ENCODE data around the gene FADS1. TPM values are rescaled to one million over a fixed set of nuclear protein-coding genes. Genes with fewer than 3 reads are reported as not detected.

Gene FADS1
- total RNA-seq: 10 to 100 TPM; 84.1 to 92.8 TPM

GRCh38 chr11:61816736-61817455, at the start of gene FADS1:
FADS1 (minus strand) TSS chr11:61817003; CDS start chr11:61816929, 74 bp downstream.
- DNase-seq (peak; percentile 92), ATAC-seq (peak; percentile 74)
- H3K9me3 Mint-ChIP-seq (ENCODE audit: insufficient read depth): no peaks in the 10 kb centered on the region
- H3K27ac Mint-ChIP-seq: peak within 1 kb of the TSS; percentile 97
- H3K27me3 Mint-ChIP-seq (ENCODE audit: low read depth): no peaks in the 10 kb centered on the region
- POLR2A ChIA-PET: interaction anchor here (1.2 to 4.3 kb wide), 4 partner anchors 11 to 29 kb away, joined by 3 to 33 read pairs (median 18); partner anchors contain the start of gene FADS2
- H3K4me3 Mint-ChIP-seq: peak within 1 kb of the TSS; percentile 98
- H3K4me1 Mint-ChIP-seq (ENCODE audit: low read depth): peaks cover 23% of the 10 kb centered on the region
- H3K36me3 Mint-ChIP-seq (ENCODE audit: low read depth): peaks cover 36% of the 10 kb centered on the region
- CTCF ChIA-PET: interaction anchor here (1.0 to 10.2 kb wide), 5 partner anchors 10 to 23 kb away, joined by 3 to 129 read pairs (median 6); partner anchors contain the start of gene FADS2

- Mint-ChIP-seq H3K36me3 (ENCODE audit: low read depth) (peaks cover 23% of the 10 kb centered on the region), H3K27ac (no peak overlapping the region)
These were observed 49.6 kb upstream of the FADS1 start for GRCh38 chr11:61866231-61866957.

GRCh38 chr11:61864814-61865775, 48.3 kb upstream of the FADS1 start:
- Mint-ChIP-seq H3K27me3 (ENCODE audit: low read depth) (no peaks in the 10 kb centered on the region), H3K4me3 (no peak overlapping the region), H3K27ac (peak overlapping the region; percentile 43), H3K4me1 (ENCODE audit: low read depth) (no peaks in the 10 kb centered on the region), H3K36me3 (ENCODE audit: low read depth) (peaks cover 33% of the 10 kb centered on the region), H3K9me3 (ENCODE audit: insufficient read depth) (no peaks in the 10 kb centered on the region)
- ATAC-seq (no peak), DNase-seq (no peak)
- ChIA-PET POLR2A (interaction anchor here (1.5 kb wide), 1 partner anchor 68 kb away, joined by 3 read pairs; no protein-coding TSS in a partner anchor), CTCF (no interaction called here)

More at GRCh38 chr11:61866231-61866957, 49.6 kb upstream of the FADS1 start:
- ATAC-seq (no peak), DNase-seq (no peak)
- ChIA-PET CTCF (no interaction called here), POLR2A (interaction anchor here (1.5 kb wide), 1 partner anchor 69 kb away, joined by 3 read pairs; no protein-coding TSS in a partner anchor)
- Mint-ChIP-seq H3K4me3 (no peak overlapping the region), H3K9me3 (ENCODE audit: insufficient read depth) (no peaks in the 10 kb centered on the region), H3K27me3 (ENCODE audit: low read depth) (no peaks in the 10 kb centered on the region), H3K4me1 (ENCODE audit: low read depth) (peaks cover 7% of the 10 kb centered on the region)

GRCh38 chr11:61863548-61864081, 46.8 kb upstream of the FADS1 start:
- Mint-ChIP-seq H3K27me3 (ENCODE audit: low read depth) (no peaks in the 10 kb centered on the region), H3K4me1 (ENCODE audit: low read depth) (no peaks in the 10 kb centered on the region), H3K36me3 (ENCODE audit: low read depth) (peaks cover 47% of the 10 kb centered on the region), H3K9me3 (ENCODE audit: insufficient read depth) (no peaks in the 10 kb centered on the region), H3K4me3 (no peak overlapping the region), H3K27ac (no peak overlapping the region)
- ChIA-PET POLR2A (interaction anchor here (0.6 kb wide), 1 partner anchor 38 kb away, joined by 6 read pairs; no protein-coding TSS in a partner anchor), CTCF (no interaction called here)
- no peak for DNase-seq
- no peak for ATAC-seq

- ChIA-PET POLR2A (interaction anchor here (0.6 kb wide), 1 partner anchor 52 kb away, joined by 4 read pairs; no protein-coding TSS in a partner anchor), CTCF (no interaction called here)
- ATAC-seq (no peak), DNase-seq (no peak)
- H3K9me3 Mint-ChIP-seq (ENCODE audit: insufficient read depth): no peaks in the 10 kb centered on the region
- peaks cover 52% of the 10 kb centered on the region for H3K36me3 Mint-ChIP-seq (ENCODE audit: low read depth)
- no peak overlapping the region for H3K27ac Mint-ChIP-seq
- no peaks in the 10 kb centered on the region for H3K4me1 Mint-ChIP-seq (ENCODE audit: low read depth)
- no peak overlapping the region for H3K4me3 Mint-ChIP-seq
- no peaks in the 10 kb centered on the region for H3K27me3 Mint-ChIP-seq (ENCODE audit: low read depth)
These were observed 46.1 kb upstream of the FADS1 start for GRCh38 chr11:61862714-61863547.

- Mint-ChIP-seq H3K27me3 (ENCODE audit: low read depth) (no peaks in the 10 kb centered on the region), H3K4me1 (ENCODE audit: low read depth) (no peaks in the 10 kb centered on the region), H3K9me3 (ENCODE audit: insufficient read depth) (no peaks in the 10 kb centered on the region), H3K36me3 (ENCODE audit: low read depth) (peaks cover 58% of the 10 kb centered on the region), H3K4me3 (no peak overlapping the region), H3K27ac (peak overlapping the region; percentile 74)
- CTCF ChIA-PET: interaction anchor here (1.0 kb wide), 1 partner anchor 37 kb away, joined by 3 read pairs; no protein-coding TSS in a partner anchor
- POLR2A ChIA-PET: no interaction called here
- ATAC-seq (no peak), DNase-seq (no peak)
These were observed 44.8 kb upstream of the FADS1 start for GRCh38 chr11:61861634-61862033.

- POLR2A ChIA-PET: no interaction called here
These were observed 43.5 kb upstream of the FADS1 start for GRCh38 chr11:61860054-61860903.

GRCh38 chr11:61855939-61856680, 39.3 kb upstream of the FADS1 start:
- ATAC-seq (no peak), DNase-seq (no peak)
- Mint-ChIP-seq H3K36me3 (ENCODE audit: low read depth) (peaks cover 63% of the 10 kb centered on the region), H3K27ac (no peak overlapping the region), H3K27me3 (ENCODE audit: low read depth) (no peaks in the 10 kb centered on the region), H3K4me1 (ENCODE audit: low read depth) (no peaks in the 10 kb centered on the region), H3K4me3 (no peak overlapping the region), H3K9me3 (ENCODE audit: insufficient read depth) (no peaks in the 10 kb centered on the region)
- POLR2A ChIA-PET: no interaction called here
- CTCF ChIA-PET: no interaction called here

More at GRCh38 chr11:61860054-61860903, 43.5 kb upstream of the FADS1 start:
- no peak overlapping the region for H3K27ac Mint-ChIP-seq
- CTCF ChIA-PET: interaction anchor here (1.0 kb wide), 1 partner anchor 38 kb away, joined by 3 read pairs; no protein-coding TSS in a partner anchor
- H3K36me3 Mint-ChIP-seq (ENCODE audit: low read depth): peaks cover 60% of the 10 kb centered on the region
- ATAC-seq: no peak
- no peaks in the 10 kb centered on the region for H3K9me3 Mint-ChIP-seq (ENCODE audit: insufficient read depth)
- no peaks in the 10 kb centered on the region for H3K4me1 Mint-ChIP-seq (ENCODE audit: low read depth)
- no peak overlapping the region for H3K4me3 Mint-ChIP-seq
- no peaks in the 10 kb centered on the region for H3K27me3 Mint-ChIP-seq (ENCODE audit: low read depth)
- no peak for DNase-seq

GRCh38 chr11:61854966-61855714, 38.3 kb upstream of the FADS1 start:
- H3K27me3 Mint-ChIP-seq (ENCODE audit: low read depth): no peaks in the 10 kb centered on the region
- H3K4me3 Mint-ChIP-seq: no peak overlapping the region
- CTCF ChIA-PET: interaction anchor here (1.4 kb wide), 1 partner anchor 25 kb away, joined by 6 read pairs; no protein-coding TSS in a partner anchor

More at GRCh38 chr11:61854966-61855714, 38.3 kb upstream of the FADS1 start:
- ATAC-seq: no peak
- POLR2A ChIA-PET: no interaction called here
- Mint-ChIP-seq H3K9me3 (ENCODE audit: insufficient read depth) (no peaks in the 10 kb centered on the region), H3K4me1 (ENCODE audit: low read depth) (no peaks in the 10 kb centered on the region), H3K27ac (no peak overlapping the region), H3K36me3 (ENCODE audit: low read depth) (peaks cover 64% of the 10 kb centered on the region)
- DNase-seq: no peak
